Eye (tissue), 1 donor: ENCODE data around the gene RPLP2.

Experiments
- DNase-seq: peaks from one replicate; pipeline ENCODE4 v3.0.0-alpha.2; 2015

RPLP2 gene

GRCh38 chr11:825366-826226 lies 15.8 kb downstream of the RPLP2 start:
- no peak for DNase-seq

DNA sequence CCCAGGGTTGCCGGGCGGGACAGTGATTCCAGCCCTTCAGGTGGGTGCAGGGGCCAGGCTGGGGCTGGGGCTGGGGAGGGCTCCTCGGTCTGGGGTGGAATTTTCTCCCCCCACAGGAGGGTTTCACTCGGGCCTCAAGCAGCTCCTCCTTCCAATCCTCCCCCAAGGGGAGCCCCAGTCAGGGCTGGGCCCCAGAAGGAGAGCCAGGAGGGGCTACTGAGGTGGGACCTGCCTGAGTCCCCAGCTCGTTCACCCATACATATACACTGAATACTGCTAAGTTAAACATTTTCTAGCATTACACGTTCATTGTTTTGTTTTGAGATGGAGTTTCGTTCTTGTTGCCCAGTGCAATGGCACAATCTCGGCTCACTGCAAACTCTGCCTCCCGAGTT lies 16.5 kb downstream of the RPLP2 start:
- DNase-seq: no peak

DNA sequence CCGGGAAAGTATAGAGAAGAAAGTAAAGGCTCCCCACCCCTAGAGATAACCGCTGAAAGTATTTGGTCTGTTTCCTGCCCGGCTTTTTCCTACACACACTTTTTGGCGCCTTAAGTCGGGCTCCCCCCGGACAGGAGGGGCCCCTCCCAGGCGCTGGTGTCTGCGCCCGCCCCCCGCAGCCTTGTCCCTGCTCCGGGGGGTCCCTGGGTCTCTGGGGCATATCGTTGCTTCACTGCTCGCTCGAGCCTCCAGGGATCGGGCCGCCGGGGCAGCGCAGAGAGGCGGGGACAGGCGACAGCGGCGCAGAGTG lies 17.0 kb downstream of the RPLP2 start:
- no peak for DNase-seq

DNA sequence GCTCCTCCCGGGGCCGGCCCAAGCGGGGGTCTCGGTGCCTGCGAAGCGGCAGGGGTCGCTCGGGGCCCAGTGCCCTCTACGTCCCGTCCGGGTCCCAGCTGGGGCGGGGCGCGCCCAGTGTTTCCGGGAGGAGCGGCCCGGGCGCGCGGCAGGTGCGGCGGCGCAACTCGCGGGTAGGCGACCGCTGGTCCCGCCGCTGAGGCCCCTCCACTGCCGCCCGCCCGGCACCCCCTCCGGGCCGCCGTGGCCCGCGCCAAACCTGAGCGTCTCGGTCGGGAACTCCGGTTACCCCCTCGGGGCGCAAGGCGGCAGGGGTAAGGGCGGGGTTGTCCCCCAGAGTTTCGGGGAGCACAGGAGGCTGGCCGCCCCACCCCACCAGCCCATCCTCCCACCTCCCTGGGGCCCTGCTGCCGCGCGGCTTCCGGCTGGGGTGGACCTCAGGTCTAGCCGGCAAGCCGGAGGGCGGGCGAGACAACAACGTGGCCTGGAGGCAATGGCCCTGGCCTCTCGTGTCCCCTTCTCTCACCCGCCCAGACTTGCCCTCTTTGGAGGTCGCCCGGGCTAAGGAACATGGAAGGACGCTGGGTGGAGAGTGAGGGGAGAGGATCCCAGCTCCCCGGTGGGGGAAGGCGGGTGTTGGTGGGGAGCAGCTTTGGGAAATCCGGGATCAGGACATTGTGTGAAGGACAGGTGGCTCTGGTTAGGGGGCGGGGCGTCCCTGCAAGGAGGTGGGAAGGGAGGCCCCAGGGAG lies 17.6 kb downstream of the RPLP2 start:
- DNase-seq: peak; percentile 51

DNA sequence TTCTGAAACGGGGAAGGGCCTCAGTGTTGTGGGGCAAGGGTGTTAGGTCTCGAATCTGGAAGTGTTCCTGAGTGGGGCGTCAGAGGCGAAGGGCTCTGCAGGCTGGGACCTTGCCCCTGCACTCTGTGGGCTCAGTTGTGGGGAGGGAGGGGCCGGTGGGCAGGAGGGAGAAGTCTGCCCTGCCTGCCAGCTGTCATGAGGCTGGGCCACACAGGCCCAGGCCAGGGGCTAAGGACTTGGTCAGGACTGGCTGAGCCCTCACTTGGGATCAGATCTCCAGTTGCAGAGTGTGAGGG lies 18.1 kb downstream of the RPLP2 start, which contains the start of gene CRACR2B:
Gene CRACR2B, plus strand, starts transcription at position 23 of the 296 bp plus-strand sequence. CDS start 689 bp downstream, outside the sequence.
- peak; percentile 65 for DNase-seq

- peak; percentile 83 for DNase-seq
These were observed 18.9 kb downstream of the RPLP2 start for GRCh38 chr11:828506-829175.

- DNase-seq: peak; percentile 55
These were observed 19.5 kb downstream of the RPLP2 start for GRCh38 chr11:829176-829846.

DNA sequence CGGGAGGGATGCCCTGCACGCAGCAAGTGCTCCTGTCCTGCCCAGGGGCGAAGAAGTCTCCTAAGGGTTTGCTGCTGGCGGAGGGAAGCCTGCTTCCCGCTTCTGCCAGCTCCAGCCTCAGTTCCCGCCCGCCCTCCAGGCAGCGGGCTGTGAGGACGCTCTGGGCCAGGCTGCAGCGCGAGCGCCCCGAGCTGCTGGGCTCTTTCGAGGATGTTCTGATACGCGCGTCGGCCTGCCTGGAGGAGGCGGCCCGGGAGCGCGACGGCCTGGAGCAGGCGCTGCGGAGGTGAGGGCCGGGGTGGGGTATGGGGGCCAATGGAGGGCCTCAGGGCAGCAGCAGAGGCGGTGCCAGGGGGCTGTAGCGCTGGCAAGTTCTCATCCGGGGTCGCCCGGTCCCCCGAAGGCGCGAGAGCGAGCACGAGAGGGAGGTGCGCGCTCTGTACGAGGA lies 20.1 kb downstream of the RPLP2 start:
- peak; percentile 55 for DNase-seq

GRCh38 chr11:830295-831117 lies 20.7 kb downstream of the RPLP2 start:
- DNase-seq: peak; percentile 89

GRCh38 chr11:831118-831864 lies 21.5 kb downstream of the RPLP2 start:
- peak; percentile 67 for DNase-seq

DNA sequence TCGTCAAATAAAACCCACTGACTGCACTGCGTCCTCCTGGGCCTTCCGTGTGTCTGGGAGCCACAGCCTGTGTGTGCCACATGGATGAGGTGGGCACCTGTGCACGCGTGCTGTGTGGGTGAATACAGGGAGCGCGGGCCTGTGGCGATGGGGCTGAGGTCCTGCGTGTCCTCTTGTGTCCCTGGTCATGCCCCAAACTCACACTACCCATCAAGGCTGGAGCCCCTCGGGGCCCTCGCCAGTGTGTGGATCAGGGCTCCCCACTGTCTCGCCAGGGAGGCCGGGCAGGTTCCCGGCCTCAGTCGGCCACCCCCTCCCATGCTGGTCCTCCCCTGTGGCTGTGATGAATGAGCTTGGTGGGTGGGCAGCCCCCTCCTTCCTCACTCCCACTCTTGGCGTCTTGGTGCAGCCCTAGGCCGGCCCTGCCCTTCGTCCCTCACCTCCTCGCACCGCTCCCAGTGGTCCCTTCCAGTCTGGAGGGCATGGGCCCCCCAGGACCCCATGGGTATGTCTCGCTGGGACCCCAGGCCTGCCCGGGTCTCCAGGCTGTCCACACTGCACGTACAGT lies 22.3 kb downstream of the RPLP2 start:
- DNase-seq: no peak

GRCh38 chr11:832529-833113 lies 22.9 kb downstream of the RPLP2 start, which contains the start of gene CD151:
Gene CD151, plus strand, starts transcription at chr11:832952. Its CDS starts 3,118 bp downstream, at chr11:836070.
- DNase-seq: peak; percentile 80

DNA sequence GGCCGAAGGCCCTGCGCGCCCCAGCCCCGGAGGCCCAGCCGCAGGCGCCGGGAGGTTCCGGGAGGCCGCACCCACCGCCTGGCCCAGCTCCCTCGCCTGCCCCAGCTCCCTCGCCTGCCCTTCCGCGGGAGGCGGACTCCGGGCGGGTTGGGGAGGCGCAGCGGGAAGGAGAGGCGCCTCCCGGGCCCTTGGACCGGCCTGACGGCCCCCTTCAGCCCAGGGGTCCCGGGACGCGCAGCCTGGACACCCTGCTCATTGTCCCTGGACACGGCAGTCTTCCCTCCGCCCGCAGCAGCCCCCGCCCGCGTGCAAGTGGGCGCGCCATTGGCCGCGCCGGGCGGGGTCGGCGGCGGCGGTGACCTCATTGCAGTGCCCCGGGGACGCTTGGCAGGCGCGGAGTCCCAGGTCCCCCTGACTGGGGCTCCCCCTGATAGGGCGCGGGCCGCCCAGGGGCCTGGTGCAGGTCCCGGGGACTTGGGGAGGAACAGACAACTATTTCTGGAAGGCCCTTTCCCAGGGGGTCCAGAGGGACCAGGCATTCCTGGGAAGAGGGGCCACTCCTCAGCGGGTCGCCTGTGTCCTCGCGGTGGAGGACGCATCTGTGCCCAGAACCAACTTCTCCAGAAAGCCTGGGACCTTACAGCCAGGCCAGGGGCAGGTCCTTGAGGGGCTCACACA lies 23.5 kb downstream of the RPLP2 start:
- peak; percentile 85 for DNase-seq

DNA sequence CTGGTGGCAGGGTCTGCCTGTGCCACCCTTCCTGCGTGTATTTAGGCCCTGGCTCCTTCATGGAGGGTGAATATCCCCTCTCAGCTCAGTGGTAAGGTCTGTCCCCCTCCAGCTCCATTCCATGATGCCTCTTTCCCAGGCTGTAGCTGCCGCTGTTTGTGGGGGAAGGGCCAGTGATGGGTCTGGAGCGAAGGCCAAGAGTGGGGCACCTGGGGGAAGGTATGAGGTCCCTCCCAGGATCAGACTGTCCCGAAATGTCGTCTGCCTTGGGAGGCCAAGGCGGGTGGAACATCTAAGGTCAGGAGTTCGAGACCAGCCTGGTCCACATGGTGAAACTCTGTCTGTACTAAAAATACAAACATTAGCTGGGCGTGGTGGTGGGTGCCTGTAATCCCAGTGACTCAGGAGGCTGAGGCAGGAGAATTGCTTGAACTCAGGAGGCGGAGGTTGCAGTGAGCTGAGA lies 24.1 kb downstream of the RPLP2 start:
- DNase-seq: peak; percentile 51

GRCh38 chr11:834371-835316 lies 24.9 kb downstream of the RPLP2 start:
- peak; percentile 42 for DNase-seq

GRCh38 chr11:836274-836673 lies 26.5 kb downstream of the RPLP2 start:
- no peak for DNase-seq

DNA sequence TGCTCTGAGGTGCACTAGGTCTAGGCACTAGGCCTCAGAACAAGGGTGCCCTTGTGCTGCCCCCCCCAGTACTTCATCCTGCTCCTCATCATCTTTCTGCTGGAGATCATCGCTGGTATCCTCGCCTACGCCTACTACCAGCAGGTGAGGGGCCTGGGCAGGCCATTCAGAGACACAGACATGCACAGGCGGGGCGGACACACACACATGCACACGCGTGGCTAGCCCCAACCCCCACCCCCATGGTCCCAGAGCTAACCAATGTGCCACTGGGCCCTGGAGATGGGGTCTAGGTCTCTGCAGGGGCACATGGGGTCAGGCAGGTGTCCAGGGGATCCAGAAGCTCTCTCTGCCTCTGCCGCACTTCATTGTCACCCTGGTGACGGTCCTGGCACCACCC lies 26.9 kb downstream of the RPLP2 start:
- DNase-seq: no peak

- DNase-seq: no peak
These were observed 27.6 kb downstream of the RPLP2 start for GRCh38 chr11:837189-837989.
